Heart left ventricle (tissue), 13 donors: ENCODE results near the gene MAN2B2.

Source experiments
- CTCF ChIP-seq, 12 donors: fragments of 200-600 bp; sonication (generic) in 4 of 12; IDR thresholded peaks; one replicate each; pipeline versions ENCODE4 v1.5.0 to v1.8.0; 2018 to 2022; ENCODE audit warnings: antibody characterized with exemption in 12 of 12, mild to moderate bottlenecking in 5 of 12
- POLR2A ChIP-seq, 2 donors: fragments of 450-650 bp; IDR thresholded peaks; one replicate each; pipeline ENCODE4 v1.6.1; 2017; ENCODE audit warnings: antibody characterized with exemption in 2 of 2, mild to moderate bottlenecking in 2 of 2, moderate library complexity in 2 of 2
- donor health status: ischemic (EF 13 %, LVEDD 7.1; RV severe dilation, severe dysfunction).
- donor health status: DM: no; HTN: yes; CAD: no.
- donor health status: DM: no; HTN: no; CAD: no.
- donor health status: ischemic (EF 25% LVEDD 6.9; RV normal size, moderate dysfunction).
- donor health status: ischemic (EF 25% LVEDD 5.7; RV mildly dilated, moderate dysfunction).
- donor health status: ischemic (EF 35%, LVEDD 5.7; RV mildly dilated, moderate dysfunction).
- donor health status: nonischemic (EF 11% LVEDD 7.7; RV severe dilation, severe dysfunction).
- donor health status: DM: yes; HTN: yes; CAD: no.
- donor health status: PGD.
- donor health status: ischemic (EF 29% LVEDD 5.4; RV normal size, mild dysfunction).
- donor health status: nonischemic (EF 23%, LVEDD 6.1; RV moderate dilation, normal function).

DNA sequence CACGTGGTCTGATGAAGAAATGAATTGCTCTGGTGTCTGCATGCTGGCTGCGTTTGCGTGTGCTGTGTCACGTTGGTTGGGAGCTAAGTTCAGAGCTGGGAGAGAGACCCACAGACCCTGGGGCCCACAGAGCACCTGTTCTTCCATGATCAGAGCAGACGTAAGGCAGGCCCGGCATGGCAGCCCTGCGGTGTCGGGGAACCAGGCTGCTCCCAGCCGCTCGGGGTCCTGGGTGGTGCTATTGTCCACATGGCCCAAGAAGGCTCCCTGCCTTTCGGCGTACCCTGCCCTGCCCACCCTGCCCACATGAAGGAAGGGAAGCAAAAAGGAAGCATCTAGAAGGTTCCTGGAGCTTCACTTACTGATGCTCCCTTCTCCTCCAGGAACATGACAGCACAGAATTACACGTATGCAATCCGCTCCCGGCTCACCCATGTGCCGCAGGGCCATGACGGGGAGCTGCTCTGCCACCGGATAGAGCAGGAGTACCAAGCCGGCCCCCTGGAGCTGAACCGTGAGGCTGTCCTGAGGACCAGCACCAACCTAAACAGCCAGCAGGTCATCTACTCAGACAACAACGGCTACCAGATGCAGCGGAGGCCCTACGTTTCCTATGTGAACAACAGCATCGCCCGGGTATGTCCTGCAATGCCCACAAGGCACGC is 34.6 kb downstream of the MAN2B2 start:
- TF ChIP-seq CTCF (IDR thresholded peaks at IDR 0.05) (no peak), POLR2A (IDR thresholded peaks at IDR 0.05) (no peak)
